A549 (cell line): ENCODE measurements around the gene NOBOX.
"Not testable (repeated sequence)": the region's sequence is repeated elsewhere in the genome, so short reads cannot be mapped to it uniquely, and the experiment has no call there.

Experiments used
- JUN ChIP-seq, 2 experiments: fragments of >200 bp; sonication (Bioruptor Twin); formaldehyde crosslinking; IDR thresholded peaks; 2 replicates in 1 of 2; 3 replicates in 1 of 2; pipeline ENCODE4 v1.6.1; 2016 to 2017
- TF ChIP-seq, protein P1 (sequence below): fragments of >200 bp; sonication (Bioruptor Twin); formaldehyde crosslinking; IDR thresholded peaks from 3 replicates; pipeline ENCODE4 v1.5.1; 2016

DNA sequence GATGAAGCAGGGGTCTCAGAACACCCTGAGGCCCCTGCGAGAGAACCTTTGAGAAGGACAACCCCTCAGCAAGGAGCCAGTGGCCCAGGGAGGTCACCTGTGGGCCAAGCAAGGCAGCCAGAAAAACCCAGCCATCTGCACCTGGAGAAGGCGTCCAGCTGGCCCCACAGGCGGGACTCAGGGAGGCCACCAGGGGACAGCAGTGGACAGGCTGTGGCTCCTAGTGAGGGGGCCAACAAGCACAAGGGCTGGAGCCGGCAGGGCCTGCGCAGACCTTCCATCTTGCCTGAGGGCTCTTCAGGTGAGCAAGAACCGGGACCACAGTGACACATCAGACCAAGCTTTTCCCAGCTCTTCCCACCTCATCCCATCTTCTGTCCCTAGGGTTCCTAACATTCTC is 38.0 kb downstream of the NOBOX start:
- TF ChIP-seq, protein P1, sequence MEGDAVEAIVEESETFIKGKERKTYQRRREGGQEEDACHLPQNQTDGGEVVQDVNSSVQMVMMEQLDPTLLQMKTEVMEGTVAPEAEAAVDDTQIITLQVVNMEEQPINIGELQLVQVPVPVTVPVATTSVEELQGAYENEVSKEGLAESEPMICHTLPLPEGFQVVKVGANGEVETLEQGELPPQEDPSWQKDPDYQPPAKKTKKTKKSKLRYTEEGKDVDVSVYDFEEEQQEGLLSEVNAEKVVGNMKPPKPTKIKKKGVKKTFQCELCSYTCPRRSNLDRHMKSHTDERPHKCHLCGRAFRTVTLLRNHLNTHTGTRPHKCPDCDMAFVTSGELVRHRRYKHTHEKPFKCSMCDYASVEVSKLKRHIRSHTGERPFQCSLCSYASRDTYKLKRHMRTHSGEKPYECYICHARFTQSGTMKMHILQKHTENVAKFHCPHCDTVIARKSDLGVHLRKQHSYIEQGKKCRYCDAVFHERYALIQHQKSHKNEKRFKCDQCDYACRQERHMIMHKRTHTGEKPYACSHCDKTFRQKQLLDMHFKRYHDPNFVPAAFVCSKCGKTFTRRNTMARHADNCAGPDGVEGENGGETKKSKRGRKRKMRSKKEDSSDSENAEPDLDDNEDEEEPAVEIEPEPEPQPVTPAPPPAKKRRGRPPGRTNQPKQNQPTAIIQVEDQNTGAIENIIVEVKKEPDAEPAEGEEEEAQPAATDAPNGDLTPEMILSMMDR: not testable (repeated sequence)
- not testable (repeated sequence) for TF ChIP-seq JUN (IDR thresholded peaks at IDR 0.05)
